Activated T-cell treated with anti-CD3 and anti-CD28 coated beads, Interleukin-2, amount 50 U/mL, for 1 hour (primary cell): ENCODE measurements around the gene ANKRD44.
"Not testable (repeated sequence)": the region's sequence is repeated elsewhere in the genome, so short reads cannot be mapped to it uniquely, and the experiment has no call there.

Source experiments
- DNase-seq: peaks from one replicate; pipeline ENCODE4 v3.0.0-alpha.2; 2020

ANKRD44 gene

DNA sequence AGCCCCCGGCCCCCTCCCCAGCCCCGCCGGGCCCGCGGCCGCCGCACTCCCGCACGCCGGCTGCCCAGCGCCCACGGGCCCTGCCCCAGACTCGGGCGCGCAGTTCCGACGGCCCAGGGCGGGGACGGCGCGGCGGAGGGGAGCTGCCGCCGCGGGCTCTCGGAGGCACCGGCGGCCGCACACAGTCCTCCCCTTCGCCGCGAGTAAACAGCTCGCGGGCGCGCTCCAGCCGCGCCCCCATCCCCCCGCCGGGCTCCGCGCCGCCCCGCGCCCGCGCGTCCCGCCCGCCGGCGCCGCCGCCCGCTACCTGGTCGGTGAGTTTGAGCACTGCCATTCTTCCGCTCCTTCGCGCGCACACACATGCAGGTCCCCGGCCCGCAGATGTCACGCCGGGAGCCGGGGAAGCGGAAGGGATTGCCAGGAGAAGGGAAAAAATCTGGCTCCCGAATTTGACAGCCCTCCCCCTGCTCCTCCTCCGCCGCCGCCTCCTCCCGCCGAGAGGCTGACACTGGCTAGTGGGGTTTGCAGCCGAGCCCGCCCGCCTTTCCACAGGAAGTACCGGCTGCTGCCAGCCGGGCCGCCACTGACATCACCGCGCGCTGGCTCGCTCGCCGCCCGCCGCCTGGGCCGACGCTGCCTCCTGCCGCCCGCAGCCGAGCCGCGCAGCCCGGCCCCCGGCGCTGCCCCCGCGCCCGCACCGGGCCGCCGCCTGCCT is at the start of gene ANKRD44:
Gene ANKRD44 (minus strand): TSS at position 510 of the 715 bp plus-strand sequence. CDS start 176 bp downstream, at position 334.
- DNase-seq: peak; percentile 92

DNA sequence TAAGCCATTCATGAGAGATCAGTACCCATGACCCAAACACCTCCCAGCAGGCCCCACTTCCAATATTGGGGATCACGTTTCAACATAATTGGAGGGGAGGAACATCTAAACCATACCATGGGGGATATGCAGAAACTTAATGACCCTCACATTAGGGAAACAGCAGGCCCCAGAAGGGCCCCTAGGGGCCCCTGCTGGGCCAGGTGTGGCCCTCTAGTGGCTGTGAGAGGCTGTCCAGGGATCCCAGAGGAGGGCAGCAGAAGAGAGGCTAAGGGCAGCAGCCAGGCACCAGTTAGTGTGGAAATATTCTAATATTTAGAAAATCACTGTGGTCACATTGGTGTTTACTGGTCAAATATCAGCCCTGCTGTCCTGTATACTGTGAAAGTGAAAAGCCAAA is 49.3 kb upstream of the ANKRD44 start:
- no peak for DNase-seq

DNA sequence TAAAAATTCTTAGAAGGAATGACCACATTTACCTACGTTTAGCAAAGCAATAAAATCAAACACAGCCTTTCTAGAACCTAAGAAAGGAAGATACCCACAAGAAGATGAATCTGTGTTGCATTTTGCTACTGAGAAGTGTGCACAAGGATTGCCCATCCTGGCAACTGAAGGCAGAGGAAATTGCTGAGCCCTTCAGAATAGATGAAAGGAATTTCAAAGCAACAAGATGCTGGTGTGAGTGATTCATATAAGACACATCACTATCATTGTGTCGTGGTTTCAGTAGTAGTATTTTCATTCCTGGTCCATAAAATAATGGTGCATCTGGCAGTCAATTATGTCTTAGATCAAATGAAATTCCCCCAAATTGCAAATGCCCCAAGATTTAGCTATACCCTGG is 48.4 kb upstream of the ANKRD44 start:
- no peak for DNase-seq

DNA sequence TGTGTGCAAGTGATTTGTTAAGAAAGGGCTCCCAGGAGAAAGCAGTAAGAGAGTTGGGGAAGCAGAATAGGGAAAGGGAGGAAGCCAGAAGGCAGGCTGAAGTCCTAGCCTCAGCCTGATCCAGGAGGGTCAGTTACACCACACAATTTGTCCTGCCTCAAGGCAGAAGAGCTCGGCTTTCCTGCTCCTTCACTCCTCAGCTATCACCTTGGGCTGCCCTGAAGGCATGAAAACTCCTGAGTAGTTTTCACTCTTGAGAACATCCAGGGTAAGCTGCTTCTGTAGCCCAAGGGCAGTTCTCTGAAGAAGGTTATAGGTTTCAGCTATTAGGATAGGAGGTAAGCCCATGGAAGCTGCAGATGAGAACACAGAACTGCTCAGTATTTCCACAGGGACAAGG is 47.4 kb upstream of the ANKRD44 start:
- no peak for DNase-seq

DNA sequence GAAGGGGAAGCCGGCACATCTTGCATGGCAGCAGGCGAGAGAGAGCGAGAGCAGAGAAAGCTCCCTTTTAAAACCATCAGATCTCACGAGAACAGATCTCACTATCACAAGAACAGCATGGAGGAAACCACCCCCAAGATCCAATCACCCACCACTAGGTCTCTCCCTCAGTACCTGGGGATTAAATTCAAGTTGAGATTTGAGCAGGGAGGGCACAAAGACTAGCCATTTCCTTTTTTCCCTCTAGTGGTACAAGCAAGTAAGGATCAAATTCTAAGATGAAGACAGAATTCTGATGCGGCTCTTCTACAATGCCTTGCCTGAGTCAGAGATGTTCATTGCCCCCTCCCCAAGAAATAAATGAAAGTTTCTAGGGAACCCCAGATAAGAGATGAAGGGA is 45.6 kb upstream of the ANKRD44 start:
- DNase-seq: no peak

DNA sequence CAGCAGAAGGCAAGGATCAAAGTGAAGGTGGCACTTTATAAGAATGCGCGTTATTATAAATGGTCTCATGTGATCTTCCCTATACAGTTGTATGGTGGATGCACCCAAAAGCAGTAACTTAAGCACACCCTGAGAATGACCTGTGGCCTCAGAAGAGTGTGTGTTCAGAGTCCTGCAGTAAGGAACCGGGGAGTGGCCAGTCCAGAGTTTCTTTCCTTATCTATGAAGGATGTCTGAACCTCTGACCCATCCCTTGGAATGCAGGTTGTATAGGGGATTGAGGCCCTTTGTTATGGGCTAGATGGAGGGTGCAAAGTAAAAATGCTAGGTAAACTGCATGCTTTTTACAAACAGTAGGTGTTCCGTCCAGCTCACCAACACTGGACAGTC is 43.6 kb upstream of the ANKRD44 start:
- DNase-seq: no peak

DNA sequence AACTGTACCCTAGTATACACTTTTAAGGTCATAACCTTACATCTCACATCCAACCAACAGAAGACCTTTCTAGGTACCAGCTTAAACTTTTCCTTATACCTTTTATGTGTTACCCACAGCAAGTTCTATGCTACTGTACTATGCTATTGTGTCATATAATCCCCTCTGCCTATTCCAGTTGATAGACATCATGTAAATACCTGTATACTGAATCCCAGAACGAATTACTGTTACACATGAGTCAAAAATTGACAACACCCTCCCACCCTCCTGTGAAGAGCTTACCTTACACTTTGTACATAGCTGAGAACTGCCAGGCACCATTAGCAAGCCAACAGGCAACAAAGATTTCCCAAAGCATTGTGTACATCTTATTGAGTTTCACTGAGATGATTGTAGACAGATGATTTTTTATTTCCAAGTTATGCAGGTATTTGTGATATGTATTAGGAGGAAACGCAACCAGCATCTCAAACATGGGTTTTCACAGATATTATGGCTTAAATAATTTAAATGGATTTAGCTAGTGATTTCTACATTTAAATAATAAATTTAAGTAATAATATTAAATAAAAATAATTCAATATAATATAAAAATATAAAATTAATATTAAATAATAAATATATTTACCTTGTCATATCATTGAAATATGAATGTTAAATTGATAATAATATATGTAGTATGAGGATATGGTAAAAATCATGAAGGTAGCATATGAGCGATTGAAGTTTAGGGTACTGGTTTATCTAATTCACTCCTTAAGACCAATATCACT is 43.0 kb upstream of the ANKRD44 start:
- DNase-seq: no peak

DNA sequence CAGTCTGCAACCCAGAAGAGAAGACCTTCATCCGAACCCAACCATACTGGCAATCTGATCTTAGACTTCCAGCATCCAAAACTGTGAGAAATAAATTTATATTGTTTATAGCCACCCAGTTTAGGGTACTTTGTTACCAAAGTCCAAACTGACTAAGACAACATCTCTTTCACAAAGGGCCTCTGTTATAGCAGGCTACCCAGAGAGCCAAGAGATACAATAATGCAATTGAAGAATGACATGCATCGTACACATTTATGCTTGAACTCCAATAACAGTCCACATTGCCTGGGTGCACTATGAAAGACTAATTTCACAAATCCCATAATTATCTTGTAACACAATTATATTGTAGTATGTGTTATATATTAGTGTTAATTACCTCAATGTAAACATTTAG is 39.1 kb upstream of the ANKRD44 start:
- DNase-seq: no peak

DNA sequence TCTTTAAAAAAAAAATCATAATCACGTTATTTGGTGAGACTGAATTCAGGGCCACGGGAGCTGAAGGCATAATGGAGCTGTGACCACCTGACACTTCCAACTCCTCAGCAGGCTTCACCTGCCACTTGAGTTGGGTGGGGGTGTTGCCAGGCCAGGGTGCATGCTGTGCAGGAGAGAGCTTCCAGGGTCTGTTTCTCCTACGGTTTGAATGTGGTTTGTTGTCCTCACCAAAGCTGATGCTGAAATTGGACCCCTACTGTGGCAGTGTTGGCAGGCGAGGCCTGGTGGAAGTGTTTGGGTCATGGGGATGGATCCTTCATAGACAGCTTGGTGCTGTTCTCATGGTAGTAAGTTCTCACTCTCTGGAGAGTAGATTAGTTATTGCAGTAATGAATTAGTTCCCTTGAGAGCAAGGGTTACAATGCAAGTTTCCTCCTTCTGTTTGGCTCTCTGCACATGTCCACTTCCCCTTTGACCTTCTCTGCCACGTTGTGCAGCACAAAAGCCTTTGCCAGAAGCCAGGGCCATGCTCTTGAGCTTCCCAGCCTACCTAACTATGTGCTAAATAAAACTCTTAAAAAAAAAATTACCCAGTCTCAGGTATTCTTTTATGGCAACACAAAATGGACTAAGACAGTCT is 38.3 kb upstream of the ANKRD44 start:
- DNase-seq: no peak

DNA sequence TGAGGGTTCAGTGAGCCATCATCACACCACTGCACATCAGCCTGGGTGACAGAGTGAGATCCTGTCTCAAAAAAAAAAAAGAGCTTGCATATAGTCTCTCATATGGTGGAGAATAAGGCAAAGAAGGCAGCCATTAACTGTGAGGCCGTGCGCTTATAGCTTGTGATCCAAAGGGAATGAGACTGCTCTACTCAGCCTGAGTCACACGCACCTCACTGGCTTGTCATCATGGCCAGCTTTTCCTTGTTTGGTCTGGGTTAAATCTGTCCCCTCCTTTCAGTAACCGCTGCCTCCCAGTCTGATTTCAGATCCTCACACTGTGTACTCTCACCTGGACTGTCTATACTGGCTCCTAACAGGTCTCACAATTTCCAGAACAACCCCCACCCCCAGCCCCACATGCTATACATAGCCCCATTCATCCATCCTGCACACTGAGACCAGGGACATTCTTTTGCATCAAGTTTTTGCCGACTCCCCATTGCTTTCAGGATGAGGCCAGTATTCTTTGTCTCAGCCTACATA is 35.3 kb upstream of the ANKRD44 start:
- DNase-seq: no peak

DNA sequence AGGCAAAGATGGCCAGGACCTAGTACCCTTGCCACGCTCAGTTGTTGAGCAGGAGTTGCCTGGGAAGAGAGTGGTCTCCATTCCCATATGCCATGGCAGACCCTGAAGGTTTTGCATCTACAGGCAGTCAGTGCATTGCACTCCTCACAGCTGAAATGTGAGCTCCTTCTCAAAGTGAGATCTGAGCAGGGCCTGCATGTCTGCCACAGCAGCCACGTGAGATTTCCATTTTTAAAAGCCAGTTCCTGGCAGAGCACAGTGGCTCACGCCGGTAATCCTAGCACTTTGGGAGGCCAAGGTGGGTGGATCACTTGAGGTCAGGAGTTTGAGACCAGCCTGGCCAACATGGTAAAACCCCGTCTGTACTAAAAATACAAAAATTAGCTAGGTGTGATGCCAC is 33.4 kb upstream of the ANKRD44 start:
- not testable (repeated sequence) for DNase-seq

DNA sequence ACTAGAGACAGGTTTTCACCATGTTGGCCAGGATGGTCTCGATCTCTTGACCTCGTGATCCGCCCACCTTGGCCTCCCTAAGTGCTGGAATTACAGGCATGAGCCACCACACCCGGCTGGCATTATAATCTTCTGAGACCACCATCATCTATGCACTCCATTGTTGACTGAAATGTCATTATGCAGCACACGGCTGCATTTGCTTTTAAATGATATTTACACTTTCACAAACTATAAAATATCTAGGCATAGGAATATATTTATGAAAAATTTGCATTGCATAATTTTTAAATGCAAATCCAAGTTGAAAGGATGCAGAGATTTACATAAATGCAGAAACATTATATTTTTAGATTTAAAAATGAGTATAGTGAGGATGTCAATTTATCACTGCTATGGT is 30.0 kb upstream of the ANKRD44 start:
- no peak for DNase-seq

DNA sequence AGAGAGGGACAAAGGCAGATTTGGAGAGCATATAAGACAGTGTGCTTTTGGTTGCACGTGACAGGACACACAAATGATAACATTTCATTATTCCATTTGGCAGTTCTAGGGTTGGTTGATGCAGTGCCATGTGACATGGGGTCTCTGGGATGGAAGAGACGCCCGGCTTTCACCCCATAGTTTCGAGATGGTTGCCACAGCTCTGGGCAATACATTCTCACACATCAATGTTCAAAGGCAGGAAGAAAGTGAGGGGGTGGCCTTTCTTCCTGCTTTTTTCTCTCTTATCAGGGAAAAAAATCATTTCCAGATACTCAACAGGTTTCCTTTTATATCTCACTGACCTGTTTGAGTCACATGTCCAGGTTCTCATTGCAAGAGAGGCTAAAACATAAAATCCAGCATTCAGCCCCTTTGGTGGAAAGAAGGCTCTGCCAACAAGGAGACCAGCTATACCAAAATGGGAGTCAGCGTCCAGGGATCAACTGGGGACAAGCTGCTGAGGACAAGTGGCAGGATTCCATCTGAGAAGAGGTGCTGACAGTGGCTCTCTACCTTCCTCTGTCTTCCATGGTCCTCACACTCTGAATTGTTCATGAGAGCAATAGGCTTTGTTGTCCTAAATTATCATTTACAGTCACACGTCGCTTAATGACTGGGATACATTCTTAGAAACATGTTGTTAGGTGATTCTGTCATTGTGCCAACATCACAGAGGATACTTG is 29.1 kb upstream of the ANKRD44 start:
- DNase-seq: no peak

DNA sequence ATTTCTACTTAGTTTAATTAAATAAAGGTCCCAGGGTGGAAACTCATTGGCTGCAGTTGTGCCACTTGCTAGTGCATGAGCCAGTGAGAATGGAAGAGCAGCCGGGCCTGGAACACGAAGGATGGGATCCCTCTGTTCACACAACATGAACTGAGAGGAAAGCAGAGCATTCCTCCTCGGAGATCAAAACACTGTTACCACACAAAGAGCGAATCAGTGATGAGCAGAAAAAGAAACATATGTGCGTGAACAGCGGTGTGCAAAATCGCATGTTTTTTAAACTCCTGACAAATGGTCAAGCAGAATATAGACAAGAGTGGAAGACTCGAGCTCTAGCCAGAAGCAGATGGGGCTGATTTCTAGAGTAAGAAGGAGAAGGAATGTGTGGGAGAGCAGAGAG is 28.4 kb upstream of the ANKRD44 start:
- DNase-seq: no peak

DNA sequence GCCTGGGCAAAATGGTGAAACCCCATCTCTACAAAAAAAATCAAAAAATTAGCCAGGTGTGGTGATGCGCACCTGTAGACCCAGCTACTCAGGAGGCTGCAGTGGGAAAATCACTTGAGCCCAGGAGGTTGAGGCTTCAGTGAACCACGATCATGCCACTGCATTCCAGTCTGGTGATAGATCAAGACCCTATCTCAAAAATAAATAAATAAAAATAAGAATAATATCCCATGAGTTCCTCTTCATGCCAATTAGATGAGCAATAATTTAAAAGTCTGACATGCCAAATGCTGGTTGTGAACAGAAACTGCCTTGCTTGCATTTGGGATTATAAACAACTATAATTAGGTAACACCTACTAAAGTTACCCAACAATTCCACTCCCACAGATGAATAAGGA is 22.1 kb upstream of the ANKRD44 start:
- no peak for DNase-seq

DNA sequence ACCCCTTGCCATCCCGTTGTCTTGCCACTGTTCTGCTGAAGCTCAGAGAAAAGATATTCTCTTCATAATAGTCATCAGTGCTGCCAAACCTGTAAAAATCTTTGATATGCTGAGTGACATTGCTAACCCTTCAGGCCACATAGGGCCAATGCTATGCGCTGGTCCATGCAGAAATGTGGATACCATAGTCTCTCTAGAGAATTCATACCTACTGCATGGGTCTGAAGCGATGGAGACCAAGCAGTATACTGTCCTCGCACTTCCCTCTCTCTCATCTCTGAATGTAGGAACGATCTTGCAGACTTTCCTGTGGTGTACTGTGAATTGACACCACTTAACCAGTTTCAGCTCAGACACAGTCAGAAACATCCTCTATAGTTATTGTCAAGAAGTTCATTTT is 17.9 kb upstream of the ANKRD44 start:
- no peak for DNase-seq

DNA sequence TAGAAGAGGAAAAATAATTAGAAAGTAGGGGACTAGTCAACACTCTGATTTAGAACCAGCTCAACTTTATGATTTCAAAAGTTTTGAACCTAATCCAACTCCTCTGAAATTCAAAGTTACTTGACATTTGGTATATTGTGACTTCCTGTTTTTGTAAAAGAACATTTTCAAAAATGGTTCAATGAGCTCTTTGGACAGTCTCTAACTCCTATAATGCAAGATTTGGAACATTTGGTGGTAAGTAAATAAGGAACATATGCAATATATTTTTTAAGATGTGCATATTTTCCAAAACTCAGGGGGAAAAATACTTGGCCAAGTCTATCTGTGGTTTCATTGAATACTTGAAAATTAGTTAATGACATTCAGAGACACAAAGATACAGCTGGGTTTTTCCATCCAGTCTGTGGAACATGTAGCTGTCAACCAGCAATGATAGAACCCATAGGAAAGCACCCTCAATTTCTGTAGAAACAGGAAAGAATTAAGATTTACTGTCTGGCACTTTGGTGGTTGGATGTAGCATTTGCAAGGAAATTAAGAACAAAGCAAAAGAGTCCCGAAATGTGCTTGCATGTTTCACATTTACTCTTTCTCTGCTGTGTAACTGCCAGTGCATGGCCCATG is 17.0 kb upstream of the ANKRD44 start:
- no peak for DNase-seq

DNA sequence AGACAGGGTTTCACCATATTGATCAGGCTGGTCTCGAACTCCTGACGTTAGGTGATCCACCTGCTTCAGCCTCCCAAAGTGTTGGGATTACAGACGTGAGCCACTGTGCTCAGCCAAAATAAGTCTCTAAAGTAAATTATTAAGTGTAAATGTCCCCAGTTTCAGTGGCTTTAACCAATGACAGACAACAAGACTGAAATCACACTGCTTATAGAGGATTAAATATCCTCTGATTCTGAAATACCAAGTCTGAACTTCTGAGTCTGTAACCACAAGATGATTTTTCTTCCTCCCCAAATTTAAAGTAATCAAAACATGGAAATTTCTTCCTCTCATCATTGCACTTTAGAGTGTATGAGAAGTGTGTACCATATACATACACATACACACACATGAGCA is 16.5 kb upstream of the ANKRD44 start:
- DNase-seq: no peak

DNA sequence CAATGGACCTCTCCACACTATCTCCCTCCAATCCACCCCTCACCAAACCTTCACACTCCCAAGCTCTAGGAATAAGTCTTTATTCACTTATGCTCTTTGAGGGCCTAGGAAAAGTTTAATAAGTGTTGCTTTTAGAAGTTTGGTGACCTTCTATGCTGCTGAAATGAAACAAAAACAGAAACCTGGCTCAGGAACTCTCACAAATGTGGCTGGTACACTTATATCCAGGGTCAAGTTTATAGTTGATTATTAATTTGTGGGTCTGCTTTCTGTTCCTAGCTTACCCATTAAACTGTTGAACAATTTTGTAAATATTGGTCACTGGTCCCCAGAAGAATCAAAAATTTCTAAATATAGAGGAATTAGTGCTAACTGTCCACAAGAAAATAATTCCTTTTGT is 14.2 kb upstream of the ANKRD44 start:
- DNase-seq: no peak

DNA sequence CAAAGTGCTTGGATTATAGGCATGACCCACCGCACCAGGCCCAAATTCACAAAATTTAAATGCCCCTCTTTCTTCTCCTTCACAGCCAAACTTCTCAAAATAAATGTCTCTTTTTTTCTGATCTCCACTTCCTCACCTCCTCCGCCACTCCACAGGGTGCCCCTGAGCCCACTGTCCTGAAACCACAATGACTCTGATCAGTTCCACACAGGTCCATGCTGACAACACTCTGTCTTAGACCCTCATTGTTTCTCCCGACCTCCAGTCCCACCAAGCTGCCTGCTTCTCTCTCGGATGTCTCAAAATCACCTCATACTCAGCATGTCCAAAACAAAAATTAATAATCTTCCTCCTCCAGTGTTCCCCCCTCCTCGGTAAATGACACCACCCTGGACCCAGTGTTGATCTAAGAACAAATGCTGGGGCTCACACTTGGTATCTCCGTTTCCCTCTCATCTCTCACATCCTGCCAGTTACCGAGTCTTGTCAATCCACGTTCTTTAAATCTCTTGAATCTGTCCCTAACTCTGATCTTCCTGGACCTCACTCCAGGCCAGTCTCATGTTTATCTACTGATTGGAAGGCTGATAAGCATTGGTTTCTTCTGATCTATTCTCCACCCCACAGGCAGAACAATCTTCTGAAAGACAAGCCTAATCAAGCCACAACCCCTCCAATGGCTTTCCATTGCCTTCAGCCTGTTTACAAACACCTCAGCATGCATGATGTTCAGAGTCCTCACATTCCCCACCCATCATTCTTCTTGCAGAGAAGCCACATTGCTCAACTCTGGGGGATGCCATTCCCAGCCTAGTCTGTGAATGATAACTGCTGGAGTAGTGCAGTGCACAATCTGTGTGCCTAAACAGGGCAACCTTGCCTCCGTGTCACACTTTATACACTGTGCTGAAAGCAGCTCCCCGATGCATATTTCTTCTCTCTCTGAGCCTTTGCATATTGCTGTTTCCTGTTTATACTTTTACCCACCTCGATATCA is 12.4 kb upstream of the ANKRD44 start:
- DNase-seq: peak; percentile 39

DNA sequence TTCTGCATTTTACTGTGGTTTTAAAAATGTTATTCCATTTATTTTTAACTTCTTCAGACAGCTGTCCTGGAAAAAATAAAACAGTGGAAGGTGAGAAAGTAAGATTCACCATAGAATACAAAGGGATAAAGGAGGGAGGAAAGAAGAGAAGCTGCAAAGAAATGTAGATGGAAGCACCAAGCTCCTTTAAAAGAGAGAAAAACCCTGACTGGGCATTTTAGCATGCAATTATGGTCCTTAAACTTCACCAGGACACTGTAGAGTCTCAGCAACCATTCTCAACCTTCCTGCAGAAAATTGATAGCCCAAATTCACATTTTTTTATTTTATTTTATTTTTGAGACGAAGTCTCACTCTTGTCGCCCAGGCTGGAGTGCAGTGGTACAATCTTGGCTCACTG is 11.6 kb upstream of the ANKRD44 start:
- no peak for DNase-seq
